Dermis blood vessel endothelial cell (primary cell): Measurements from ENCODE around the gene FAM114A1. TPM values are rescaled to one million over a fixed set of nuclear protein-coding genes. Genes with fewer than 3 reads are reported as not detected.
A peak's percentile ranks its signal among the peaks of the same experiment; 100 is the strongest.
"Not testable (repeated sequence)": the region's sequence is repeated elsewhere in the genome, so short reads cannot be mapped to it uniquely, and the experiment has no call there.

ENCODE experiments used
- DNase-seq: peaks from one replicate; pipeline ENCODE4 v3.0.0; 2010
- total RNA-seq: library from RNA; depleted of rRNA; stranded (reverse); fragments of >200 nt; gene quantifications from 2 replicates; pipeline ENCODE4 v1.2.3, GENCODE V29; 2014

Gene FAM114A1
- total RNA-seq, 1 donor from 2014 or later, result 167 TPM

DNA sequence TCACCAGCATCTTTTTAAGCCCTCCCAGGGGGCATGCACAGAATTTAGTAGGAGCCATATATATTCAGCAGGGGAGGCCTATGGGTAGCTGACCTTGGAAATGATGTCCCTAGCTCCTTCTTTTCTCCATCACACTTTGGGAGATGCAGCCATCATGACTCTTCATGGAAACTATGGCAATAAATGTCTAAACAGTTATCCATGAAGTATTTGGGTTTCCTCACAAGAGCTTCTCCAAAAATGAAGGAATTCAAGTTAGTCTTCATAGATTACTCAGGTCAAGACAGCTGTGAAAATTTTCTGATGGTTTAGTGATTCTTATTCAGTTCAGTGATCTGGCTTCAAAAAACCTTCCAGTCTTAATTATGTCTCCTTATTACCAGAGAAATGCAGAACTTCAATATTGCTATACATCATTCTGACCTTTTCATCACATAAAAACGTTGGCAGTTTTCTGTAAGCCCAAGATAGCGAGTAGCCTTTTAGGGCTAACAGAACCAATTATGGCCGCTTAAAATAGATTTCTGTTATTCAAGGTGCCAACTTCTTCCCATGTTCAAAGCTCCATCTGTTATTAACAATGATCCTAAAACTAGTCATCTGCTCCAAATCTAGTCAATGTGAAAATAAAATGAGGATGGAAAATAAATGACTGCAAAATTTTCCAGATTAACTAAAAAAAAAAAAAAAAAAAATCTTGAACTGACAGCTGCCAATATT lies 112.1 kb downstream of the FAM114A1 start:
- no peak for DNase-seq

GRCh38 chr4:38980903-38981676 lies 113.5 kb downstream of the FAM114A1 start:
- DNase-seq, result peak; percentile 77

DNA sequence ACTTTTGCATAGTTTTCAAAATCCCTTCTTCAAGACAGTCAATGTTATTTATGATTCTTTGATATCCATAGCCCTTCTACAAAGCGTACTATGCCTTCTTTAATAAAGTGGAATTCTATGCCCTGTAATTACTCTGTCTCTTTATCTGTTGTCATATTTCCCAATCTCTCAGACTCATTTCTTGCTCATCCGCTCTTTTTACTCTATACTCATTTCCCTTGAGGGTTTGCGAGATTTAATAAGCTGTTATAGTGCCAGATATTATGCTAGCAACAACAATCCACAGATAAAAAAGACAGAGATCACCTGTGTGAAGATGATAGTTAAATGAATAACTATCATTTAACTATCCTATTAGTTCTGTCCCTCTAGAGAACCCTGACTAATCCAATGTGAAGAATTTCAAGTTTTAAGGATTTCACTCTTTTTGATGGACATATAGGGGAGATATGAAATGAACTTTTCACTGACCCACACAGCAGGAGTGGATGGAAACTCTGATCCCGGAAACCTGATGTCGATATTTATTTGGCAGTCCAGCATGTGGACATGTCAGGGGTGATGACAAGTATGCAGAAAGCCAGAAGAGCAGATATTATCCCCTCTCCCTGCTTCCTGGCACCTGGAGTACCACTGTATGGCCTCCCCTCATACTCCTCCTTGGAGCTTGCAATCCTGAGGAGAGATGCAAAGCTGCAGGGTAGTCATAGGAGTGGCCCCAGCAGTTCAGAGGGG lies 114.9 kb downstream of the FAM114A1 start:
- DNase-seq, result no peak

DNA sequence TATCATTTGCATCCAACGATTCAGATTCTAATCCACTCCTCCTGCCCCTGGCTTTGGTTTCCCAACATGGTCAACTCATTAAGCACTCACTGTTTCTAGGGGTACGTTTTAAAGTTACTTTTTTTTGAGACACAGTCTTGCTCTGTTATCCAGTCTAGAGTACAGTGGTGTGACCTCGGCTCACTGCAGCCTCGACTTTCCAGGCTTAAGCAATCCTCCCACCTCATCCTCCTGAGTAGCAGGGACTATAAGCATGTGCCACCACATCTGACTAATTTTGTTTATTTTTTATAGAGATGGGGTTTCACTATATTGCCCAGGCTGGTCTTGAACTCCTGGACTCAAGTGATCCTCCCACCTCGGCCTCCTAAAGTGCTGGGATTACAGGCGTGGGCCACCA lies 115.7 kb downstream of the FAM114A1 start:
- no peak for DNase-seq

DNA sequence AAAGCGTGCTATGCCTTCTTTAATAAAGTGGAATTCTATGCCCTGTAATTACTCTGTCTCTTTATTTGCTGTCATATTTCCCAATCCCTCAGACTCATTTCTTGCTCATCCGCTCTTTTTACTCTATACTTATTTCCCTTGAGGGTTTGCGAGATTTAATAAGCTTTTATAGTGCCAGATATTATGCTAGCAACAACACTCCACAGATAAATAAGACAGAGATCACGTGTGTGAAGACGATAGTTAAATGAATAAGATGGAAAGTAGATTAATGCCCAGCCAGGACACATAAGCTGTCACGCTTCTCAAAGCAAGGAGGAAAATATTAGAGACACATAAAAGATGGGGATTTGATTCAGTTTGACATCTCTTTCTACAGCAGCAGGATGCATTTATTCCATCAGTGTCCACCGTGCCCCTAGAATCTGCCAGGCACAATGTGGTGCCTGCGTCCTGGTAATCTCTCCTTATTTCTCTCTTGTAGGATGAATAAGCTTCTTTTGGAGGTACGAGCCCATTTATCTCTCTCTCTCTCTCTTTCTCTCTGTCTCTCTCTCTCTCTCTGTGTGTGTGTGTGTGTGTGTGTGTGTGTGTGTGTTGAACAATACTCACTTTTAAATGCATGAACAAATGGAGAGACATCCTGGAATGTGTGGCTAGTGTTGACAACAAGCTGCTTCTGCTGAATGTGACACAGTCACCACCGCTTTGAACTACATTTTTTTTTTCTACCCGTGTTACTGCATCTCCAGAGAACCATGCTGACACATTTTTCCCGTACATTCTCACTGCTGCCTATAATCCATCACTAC lies 116.4 kb downstream of the FAM114A1 start:
- DNase-seq, result peak; percentile 31

- DNase-seq, result no peak
These were observed 117.9 kb downstream of the FAM114A1 start for GRCh38 chr4:38985410-38986100.

DNA sequence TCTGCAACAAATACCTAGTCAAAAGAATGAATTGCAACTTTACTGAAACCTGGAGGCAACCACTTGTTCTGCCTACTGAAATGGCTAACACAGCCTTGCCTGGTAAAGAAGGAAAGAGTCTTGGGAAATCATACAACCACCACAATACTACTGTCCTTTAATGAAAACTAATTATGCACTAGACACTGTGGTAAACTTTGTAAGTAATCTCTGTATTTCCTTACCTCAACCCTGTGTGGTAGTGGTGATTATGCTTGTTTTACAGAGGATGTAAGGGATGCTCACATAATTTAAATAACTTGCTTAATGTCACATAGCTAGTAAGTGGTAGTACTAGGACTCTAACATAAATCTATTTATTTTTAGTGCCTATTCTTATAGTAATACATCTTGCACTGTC lies 119.9 kb downstream of the FAM114A1 start:
- no peak for DNase-seq

GRCh38 chr4:38988353-38988752 lies 120.7 kb downstream of the FAM114A1 start:
- not testable (repeated sequence) for DNase-seq

- DNase-seq, result no peak
These were observed 121.9 kb downstream of the FAM114A1 start for GRCh38 chr4:38989487-38989886.

GRCh38 chr4:38990241-38990640 lies 122.6 kb downstream of the FAM114A1 start:
- DNase-seq, result no peak

GRCh38 chr4:38993683-38994082 lies 126.1 kb downstream of the FAM114A1 start:
- peak; percentile 10 for DNase-seq

DNA sequence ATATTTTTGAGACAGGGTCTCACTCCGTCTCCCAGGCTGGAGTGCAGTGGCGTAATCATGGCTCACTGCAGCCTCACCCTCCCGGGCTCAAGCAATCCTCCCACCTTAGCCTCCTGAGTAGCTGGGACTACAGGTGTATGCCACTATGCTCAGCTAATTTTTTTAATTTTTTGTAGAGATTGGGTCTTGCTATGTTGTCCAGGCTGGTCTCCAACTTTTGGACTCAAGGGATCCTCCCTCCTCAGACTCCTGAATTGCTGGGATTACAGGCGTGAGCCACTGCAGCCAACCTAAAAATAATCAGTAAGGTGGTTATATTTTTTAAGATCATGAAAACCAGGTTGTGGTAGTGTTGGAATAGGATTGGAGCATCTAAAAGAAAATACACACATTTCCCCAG lies 126.5 kb downstream of the FAM114A1 start:
- no peak for DNase-seq

Other genes with a start within 250 kb of the FAM114A1 start
- 26.4 and 32.7 TPM in 2 replicates for gene KLF3, start 203.6 kb upstream of the FAM114A1 start, total RNA-seq
- not detected in 2 replicates for gene TLR10, start 84.8 kb upstream of the FAM114A1 start, total RNA-seq
- 3.1 and 6.9 TPM in 2 replicates for gene TLR1, start 63.0 kb upstream of the FAM114A1 start, total RNA-seq
- gene TLR6, start 11.0 kb upstream of the FAM114A1 start, total RNA-seq, result 0.17 and 1.4 TPM in 2 replicates
- gene TMEM156, start 164.6 kb downstream of the FAM114A1 start, total RNA-seq, result 0.34 and 0.74 TPM in 2 replicates
- 119 and 131 TPM in 2 replicates for gene KLHL5, start 194.4 kb downstream of the FAM114A1 start, total RNA-seq